H1 (cell line): ENCODE measurements around the gene CNNM1. TPM values are rescaled to one million over a fixed set of nuclear protein-coding genes. Genes with fewer than 3 reads are reported as not detected.

Source experiments
- CTCF ChIA-PET: fragments of 300-600 bp; sonication (Branson Sonifier 250); formaldehyde crosslinking; loops from one replicate; lab custom pipeline; 2021; ENCODE audit not compliant: partially characterized antibody; lab: Charles Lee
- POLR2A ChIA-PET: fragments of 300-600 bp; sonication (Branson Sonifier 250); formaldehyde crosslinking; loops from one replicate; lab custom pipeline; 2021; ENCODE audit warnings: inconsistent platforms; ENCODE audit not compliant: partially characterized antibody; lab: Charles Lee
- DNase-seq, 2 experiments: peaks; one replicate each; pipeline versions ENCODE4 v3.0.0 to v3.0.0-alpha.2; 2010 to 2022; ENCODE audit warnings: low spot score in 2 of 2, low read depth in 1 of 2, mixed read lengths in 1 of 2
- FAIRE-seq: peaks from 2 replicates; lab custom pipeline; 2011; peaks lifted over from hg19 to GRCh38; lab: Jason Lieb, UNC
- H2AFZ ChIP-seq: 2 replicates; pipeline ENCODE4 v1.8.1; 2012; ENCODE audit warnings: low read length, inconsistent platforms
- H2AK5ac ChIP-seq: 2 replicates; pipeline ENCODE4 v1.6.1; 2013; ENCODE audit warnings: low read depth, low read length
- H2BK120ac ChIP-seq: replicated peaks from 2 replicates; pipeline ENCODE3; 2013; ENCODE audit warnings: low read depth, low read length, inconsistent platforms
- H2BK12ac ChIP-seq: 2 replicates; pipeline ENCODE4 v1.6.1; 2013; ENCODE audit warnings: low read depth, low read length
- H2BK15ac ChIP-seq: 2 replicates; pipeline ENCODE4 v1.6.1; 2013; ENCODE audit warnings: low read length
- H2BK20ac ChIP-seq: 2 replicates; pipeline ENCODE4 v1.6.1; 2013; ENCODE audit warnings: low read length
- H2BK5ac ChIP-seq: 2 replicates; pipeline ENCODE4 v1.6.1; 2013; ENCODE audit warnings: low read depth, low read length
- H3K14ac ChIP-seq: 2 replicates; pipeline ENCODE4 v1.6.1; 2013; ENCODE audit warnings: inconsistent platforms; ENCODE audit not compliant: insufficient read length
- H3K18ac ChIP-seq: 2 replicates; pipeline ENCODE4 v1.6.1; 2013; ENCODE audit warnings: low read length; ENCODE audit errors: extremely low read depth
- H3K23ac ChIP-seq: 2 replicates; pipeline ENCODE4 v1.6.1; 2013; ENCODE audit warnings: inconsistent platforms; ENCODE audit not compliant: insufficient read length
- H3K23me2 ChIP-seq: 2 replicates; pipeline ENCODE4 v1.6.1; 2013; ENCODE audit warnings: low read depth, low read length
- H3K27ac ChIP-seq: 2 replicates; pipeline ENCODE4 v1.6.1; 2011; ENCODE audit warnings: low read depth, low read length, inconsistent platforms
- H3K27me3 ChIP-seq, 4 experiments: replicated peaks in 1 of 4; 1 replicate in 1 of 4; 2 replicates in 3 of 4; pipeline versions ENCODE4 v1.6.1 to v1.8.1; 2011 to 2013; ENCODE audit warnings: low read length in 3 of 4, mild to moderate bottlenecking in 3 of 4, inconsistent platforms in 2 of 4, mixed read lengths in 2 of 4, moderate library complexity in 1 of 4; ENCODE audit not compliant: control insufficient read depth in 3 of 4, insufficient read depth in 3 of 4; ENCODE audit errors: extremely low read depth in 1 of 4
- H3K36me3 ChIP-seq, 4 experiments: 2 replicates each; pipeline versions ENCODE4 v1.6.1 to v1.8.1; 2011 to 2013; ENCODE audit warnings: mild to moderate bottlenecking in 4 of 4, low read length in 3 of 4, moderate library complexity in 2 of 4, control low read depth in 1 of 4, inconsistent platforms in 1 of 4; ENCODE audit not compliant: insufficient read depth in 4 of 4, control insufficient read depth in 2 of 4
- H3K4ac ChIP-seq: replicated peaks from 2 replicates; pipeline ENCODE3; 2013; ENCODE audit warnings: low read length, low read depth, mixed read lengths, inconsistent platforms; ENCODE audit not compliant: insufficient read length
- H3K4me1 ChIP-seq, 4 experiments: replicated peaks in 1 of 4; 1 replicate in 1 of 4; 2 replicates in 3 of 4; pipeline versions ENCODE4 v1.6.1 to v1.8.1; 2011 to 2013; ENCODE audit warnings: low read length in 3 of 4, inconsistent platforms in 2 of 4, mixed read lengths in 1 of 4; ENCODE audit not compliant: insufficient read depth in 4 of 4, control insufficient read depth in 3 of 4
- H3K4me2 ChIP-seq, 2 experiments: 2 replicates each; pipeline versions ENCODE4 v1.6.1 to v1.8.1; 2011 to 2013; ENCODE audit warnings: low read depth in 2 of 2, low read length in 2 of 2, control low read depth in 1 of 2, inconsistent platforms in 1 of 2, mild to moderate bottlenecking in 1 of 2; ENCODE audit not compliant: insufficient read depth in 1 of 2
- H3K4me3 ChIP-seq, 4 experiments: fragments of 200-600, 300-600 bp in 1 of 4; sonication (generic), shearing (Covaris generic), sonication (Bioruptor Twin) in 1 of 4; 2 replicates each; pipeline versions ENCODE4 v1.5.1 to v1.8.1; 2011 to 2016; ENCODE audit warnings: low read length in 4 of 4, low read depth in 3 of 4, control low read depth in 2 of 4, inconsistent platforms in 2 of 4, mild to moderate bottlenecking in 2 of 4, mixed read lengths in 1 of 4, moderate library complexity in 1 of 4; ENCODE audit not compliant: insufficient read depth in 2 of 4; ENCODE audit errors: extremely low read depth in 1 of 4
- H3K56ac ChIP-seq: replicated peaks from 2 replicates; pipeline ENCODE3; 2013; ENCODE audit warnings: low read depth, mild to moderate bottlenecking, mixed read lengths, low read length, inconsistent platforms; ENCODE audit not compliant: insufficient read length
- H3K79me1 ChIP-seq: 2 replicates; pipeline ENCODE4 v1.6.1; 2013; ENCODE audit warnings: low read depth, low read length, control low read depth
- H3K79me2 ChIP-seq, 2 experiments: 2 replicates each; pipeline versions ENCODE4 v1.6.1 to v1.8.1; 2012 to 2013; ENCODE audit warnings: low read length in 2 of 2, mild to moderate bottlenecking in 2 of 2, inconsistent platforms in 1 of 2; ENCODE audit not compliant: insufficient read depth in 2 of 2, control insufficient read depth in 1 of 2
- H3K9ac ChIP-seq, 4 experiments: replicated peaks in 1 of 4; 1 replicate in 1 of 4; 2 replicates in 3 of 4; pipeline versions ENCODE4 v1.6.1 to v1.8.1; 2011 to 2013; ENCODE audit warnings: low read depth in 3 of 4, low read length in 3 of 4, control low read depth in 2 of 4, mild to moderate bottlenecking in 2 of 4, moderate library complexity in 2 of 4, inconsistent platforms in 1 of 4; ENCODE audit errors: extremely low read depth in 1 of 4
- H3K9me3 ChIP-seq, 2 experiments: 2 replicates each; pipeline versions ENCODE4 v1.6.1 to v1.8.1; 2012 to 2013; ENCODE audit warnings: mild to moderate bottlenecking in 2 of 2, moderate library complexity in 2 of 2, control low read depth in 1 of 2, inconsistent platforms in 1 of 2, low read depth in 1 of 2, low read length in 1 of 2, mixed read lengths in 1 of 2; ENCODE audit not compliant: insufficient read depth in 2 of 2
- H4K20me1 ChIP-seq, 2 experiments: replicated peaks in 1 of 2; 2 replicates each; pipeline versions ENCODE3 to v1.8.1; 2011 to 2013; ENCODE audit warnings: inconsistent platforms in 2 of 2, low read length in 2 of 2, mild to moderate bottlenecking in 1 of 2; ENCODE audit not compliant: insufficient read depth in 2 of 2, control insufficient read depth in 1 of 2
- H4K5ac ChIP-seq: 2 replicates; pipeline ENCODE4 v1.6.1; 2013; ENCODE audit warnings: low read length, low read depth, mixed read lengths, inconsistent platforms; ENCODE audit not compliant: insufficient read length
- H4K8ac ChIP-seq: 2 replicates; pipeline ENCODE4 v1.8.0; 2013; ENCODE audit warnings: mild to moderate bottlenecking, moderate library complexity, low read length, inconsistent platforms; ENCODE audit not compliant: insufficient read depth; ENCODE audit errors: extremely low read depth
- H4K91ac ChIP-seq: replicated peaks from 2 replicates; pipeline ENCODE3; 2013; ENCODE audit warnings: low read length, mixed read lengths, inconsistent platforms; ENCODE audit not compliant: insufficient read length
- ASH2L ChIP-seq: fragments of 200-600, 300-600 bp; sonication (generic); IDR thresholded peaks from one replicate; pipeline ENCODE4 v1.7.1; 2017; ENCODE audit warnings: low read length
- BRCA1 ChIP-seq: IDR thresholded peaks from 2 replicates; pipeline ENCODE4 v1.6.1; 2012; ENCODE audit warnings: low read depth, low read length, improper control_type of control experiment
- CEBPB ChIP-seq: IDR thresholded peaks from 2 replicates; pipeline ENCODE4 v1.6.1; 2012; ENCODE audit warnings: low read depth, low read length
- CHD2 ChIP-seq: IDR thresholded peaks from 2 replicates; pipeline ENCODE4 v1.6.1; 2012; ENCODE audit warnings: low read length, improper control_type of control experiment
- EP300 ChIP-seq, 2 experiments: IDR thresholded peaks; 1 replicate in 1 of 2; 2 replicates in 1 of 2; pipeline ENCODE4 v1.6.1; 2011 to 2012; ENCODE audit warnings: low read depth in 2 of 2, low read length in 2 of 2, mild to moderate bottlenecking in 2 of 2, borderline replicate concordance in 1 of 2, inconsistent platforms in 1 of 2, moderate library complexity in 1 of 2
- GTF2F1 ChIP-seq: IDR thresholded peaks from 2 replicates; pipeline ENCODE4 v1.6.1; 2012; ENCODE audit warnings: low read depth, low read length, improper control_type of control experiment, borderline replicate concordance
- HDAC2 ChIP-seq, 2 experiments: fragments of 300-600 bp in 1 of 2; sonication (generic) in 1 of 2; IDR thresholded peaks; 2 replicates each; pipeline ENCODE4 v1.6.1; 2011 to 2012; ENCODE audit warnings: low read depth in 2 of 2, low read length in 2 of 2, mild to moderate bottlenecking in 2 of 2, moderate library complexity in 2 of 2, borderline replicate concordance in 1 of 2, inconsistent platforms in 1 of 2
- KDM1A ChIP-seq: fragments of 200-600, 300-600 bp; sonication (generic); IDR thresholded peaks from 2 replicates; pipeline ENCODE4 v1.7.1; 2016; ENCODE audit warnings: mild to moderate bottlenecking, low read length, borderline replicate concordance
- KDM4A ChIP-seq: IDR thresholded peaks from one replicate; pipeline ENCODE4 v1.7.1; 2012; ENCODE audit warnings: low read depth, mild to moderate bottlenecking, moderate library complexity, low read length, inconsistent platforms; ENCODE audit not compliant: severe bottlenecking
- POU5F1 ChIP-seq: IDR thresholded peaks from 2 replicates; pipeline ENCODE4 v1.6.1; 2011; ENCODE audit warnings: low read depth, mild to moderate bottlenecking, low read length, moderate library complexity
- RXRA ChIP-seq: IDR thresholded peaks from 2 replicates; pipeline ENCODE4 v1.6.1; 2011; ENCODE audit warnings: low read depth, mild to moderate bottlenecking, low read length, moderate library complexity; ENCODE audit not compliant: insufficient read depth
- SIRT6 ChIP-seq: IDR thresholded peaks from one replicate; pipeline ENCODE4 v1.7.1; 2012; ENCODE audit warnings: low read length, inconsistent platforms
- TBP ChIP-seq: IDR thresholded peaks from 2 replicates; pipeline ENCODE4 v1.6.1; 2011; ENCODE audit warnings: low read depth, low read length, improper control_type of control experiment
- WGBS, 2 experiments: shearing (Covaris generic) in 1 of 2; methylation state at CpG; one replicate each; pipeline versions ENCODE4 v1.1.6 to v1.1.7; 2013 to 2015; ENCODE audit warnings: low lambda C conversion rate in 2 of 2, mixed read lengths in 2 of 2, inconsistent platforms in 1 of 2, low coverage in 1 of 2, missing lambda C conversion rate in 1 of 2; ENCODE audit not compliant: insufficient replicate concordance in 2 of 2, insufficient coverage in 1 of 2, insufficient read length in 1 of 2; ENCODE audit errors: extremely low coverage in 1 of 2, missing lambda C conversion rate in 1 of 2; 5-methylcytosine and 5-hydroxymethylcytosine counted together
- polyA plus RNA-seq, 7 experiments: library from polyadenylated mRNA; depleted of rRNA in 3 of 7; stranded (reverse) in 5 of 7; unstranded in 2 of 7; fragments of >200 nt in 5 of 7; fragments of 200-250 nt in 2 of 7; gene quantifications; 1 replicate in 5 of 7; 2 replicates in 1 of 7; 4 replicates in 1 of 7; pipeline versions ENCODE4 v1.2.1 to v1.2.3, GENCODE V29; 2011 to 2013; ENCODE audit warnings: missing spikeins in 2 of 7, mixed read lengths in 2 of 7
- total RNA-seq: library from RNA; stranded (reverse); fragmentation: NEBNext Ultra II Directional; extraction: Animal tissue kit (Norgen Biotek cat#: 25700); gene quantifications from 2 replicates; pipeline ENCODE4 v1.2.1, GENCODE V29; 2021

Gene CNNM1
- total and polyA plus RNA-seq, 2 of the 8 experiments (the other 6 are each of a cell fraction or from before 2014, with no cell fraction given): 0.74 to 0.92 TPM

- Histone ChIP-seq H4K91ac (no peak overlapping the region), H3K23ac (no peak overlapping the region), H3K4me1 (peaks cover 0 to 5% (median 3%) of the 10 kb centered on the region in 4 experiments; a peak in 3 of 7 replicates), H2BK120ac (no peak overlapping the region), H3K27me3 (no peaks in the 10 kb centered on the region), H2BK20ac (no peak overlapping the region), H2BK15ac (no peak overlapping the region), H2BK5ac (no peak overlapping the region), H3K4me3 (no peak overlapping the region), H3K4ac (no peak overlapping the region), H2BK12ac (no peak overlapping the region), H2AK5ac (no peak overlapping the region), H3K79me1 (no peaks in the 10 kb centered on the region), H3K36me3 (peaks cover 0 to 51% (median 25%) of the 10 kb centered on the region in 4 experiments; a peak in 7 of 8 replicates), H3K9me3 (no peaks in the 10 kb centered on the region), H4K5ac (no peak overlapping the region), H3K56ac (no peak overlapping the region), H3K23me2 (no peaks in the 10 kb centered on the region), H4K8ac (no peak overlapping the region), H3K79me2 (no peaks in the 10 kb centered on the region), H3K18ac (no peak overlapping the region), H3K9ac (no peak overlapping the region), H3K14ac (no peak overlapping the region), H3K4me2 (no peak overlapping the region), H2AFZ (no peak overlapping the region), H4K20me1 (no peaks in the 10 kb centered on the region), H3K27ac (no peak overlapping the region)
- WGBS, 2 experiments: 95% methylated on average over 3 of the region's 3 CpGs; no CpG with 5 or more reads in 1 of the 2 experiments
- DNase-seq (no peak), FAIRE-seq (no peak)
- POLR2A ChIA-PET: interaction anchor here (0.6 kb wide), 1 partner anchor 43 kb away, joined by 3 read pairs; no protein-coding TSS in a partner anchor
- CTCF ChIA-PET: interaction anchor here (0.7 to 1.5 kb wide), 3 partner anchors 8 to 26 kb away, joined by 3 read pairs; no protein-coding TSS in a partner anchor
- no peak for TF ChIP-seq SIRT6
- TF ChIP-seq EP300 (IDR thresholded peaks at IDR 0.05; ENCODE audit: borderline replicate concordance in 1 of 2, low read depth in 2 of 2, low read length in 2 of 2): no peak
- TF ChIP-seq KDM1A: no peak
- no peak for TF ChIP-seq KDM4A
- TF ChIP-seq TBP: no peak
- TF ChIP-seq CEBPB: no peak
- no peak for TF ChIP-seq GTF2F1
- TF ChIP-seq POU5F1: no peak
- no peak for TF ChIP-seq CHD2
- TF ChIP-seq RXRA: no peak
- TF ChIP-seq HDAC2 (IDR thresholded peaks at IDR 0.05; ENCODE audit: borderline replicate concordance in 1 of 2, low read depth in 2 of 2, low read length in 2 of 2): no peak
- TF ChIP-seq BRCA1: no peak
- TF ChIP-seq ASH2L: no peak
Measured at GRCh38 chr10:99399664-99400063, 70.5 kb downstream of the CNNM1 start.
